Stimulated activated naive CD4-positive, alpha-beta T cell (primary cell): ENCODE measurements around the gene BOK.

ENCODE experiments used
- DNase-seq, 6 experiments: peaks; one replicate each; lab custom pipeline; 2025; lab: John Stamatoyannopoulos, UW

BOK gene

GRCh38 chr2:241538838-241539615 lies 19.5 kb upstream of the BOK start:
- no peak for DNase-seq

GRCh38 chr2:241539616-241540374 lies 18.8 kb upstream of the BOK start:
- no peak for DNase-seq

- no peak for DNase-seq
These were observed 18.2 kb upstream of the BOK start for GRCh38 chr2:241540401-241540770.

DNA sequence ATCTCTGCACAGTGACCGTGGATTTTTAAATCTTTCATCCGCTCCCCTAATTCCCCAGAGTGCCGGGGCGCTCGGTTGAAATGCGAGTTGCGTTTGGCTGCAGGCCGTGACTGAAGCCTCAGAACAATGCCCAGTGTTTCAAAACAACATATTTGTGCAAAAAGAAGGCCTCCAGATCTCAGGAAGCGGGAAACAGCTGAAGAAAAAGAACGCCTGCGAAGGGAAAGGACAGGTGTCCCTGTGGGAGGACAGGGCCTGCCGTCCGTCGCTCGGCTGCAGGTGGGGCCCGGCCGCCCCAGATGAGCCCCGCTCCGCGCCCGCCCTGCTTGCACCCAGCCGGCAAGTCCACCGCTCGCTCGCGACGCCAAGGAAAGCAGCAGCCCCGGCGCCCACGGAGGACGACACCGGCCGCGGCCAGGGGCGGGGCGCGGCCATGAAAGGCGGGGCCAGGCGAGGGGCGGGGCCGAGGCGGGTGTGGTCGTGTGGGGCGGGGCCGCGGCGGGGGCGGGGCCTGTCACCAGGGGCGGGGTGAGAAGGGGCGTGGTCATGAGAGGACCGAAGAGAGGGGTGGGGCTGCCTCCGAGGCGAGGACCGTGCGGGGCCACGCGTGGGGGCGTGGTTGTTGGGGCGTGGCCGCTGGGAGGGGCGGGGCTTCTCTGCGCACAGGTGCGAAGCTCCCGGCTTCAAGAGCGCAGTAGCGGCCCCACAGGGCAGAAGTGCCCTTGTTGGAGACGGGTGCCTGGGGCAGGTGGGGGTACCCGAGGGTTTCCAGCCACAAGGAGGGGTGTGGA lies 17.6 kb upstream of the BOK start:
- DNase-seq = peak; percentile 17 to 66 (median 54)

DNA sequence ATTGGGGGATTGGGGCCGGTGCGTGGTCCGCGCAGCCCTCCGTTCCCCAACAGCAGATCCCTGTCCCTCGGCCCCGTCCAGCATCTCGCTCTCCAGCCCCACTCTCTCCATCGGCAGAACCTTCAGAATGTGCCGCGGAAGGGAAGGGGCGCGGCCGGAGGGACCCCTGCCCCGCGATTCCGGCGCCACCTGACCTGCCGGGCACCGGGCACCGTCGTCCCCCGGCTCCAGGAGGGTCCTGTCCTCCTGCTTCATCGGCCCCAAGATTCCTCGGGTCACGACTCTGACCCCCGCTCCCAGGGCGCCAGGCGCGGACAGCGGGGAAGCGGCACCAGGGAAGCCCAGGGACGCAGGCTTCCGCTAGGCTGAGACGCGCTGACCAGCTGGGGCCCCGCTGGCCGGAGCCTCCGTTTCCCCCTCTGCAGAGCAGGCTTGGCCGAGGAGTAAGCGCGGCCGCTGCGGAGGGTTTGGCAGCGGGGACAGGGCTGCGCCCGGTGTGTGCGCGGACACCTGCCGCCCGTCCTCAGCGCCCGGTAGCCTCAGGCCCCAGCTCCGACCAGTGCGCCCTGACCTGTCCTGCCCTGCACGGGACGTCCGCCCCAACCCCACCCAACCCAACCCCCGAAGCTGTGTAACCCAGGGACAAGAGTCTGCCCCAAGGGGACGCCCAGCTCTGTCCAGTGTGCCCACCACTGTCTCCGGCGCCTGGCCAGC lies 16.8 kb upstream of the BOK start:
- DNase-seq = no peak

DNA sequence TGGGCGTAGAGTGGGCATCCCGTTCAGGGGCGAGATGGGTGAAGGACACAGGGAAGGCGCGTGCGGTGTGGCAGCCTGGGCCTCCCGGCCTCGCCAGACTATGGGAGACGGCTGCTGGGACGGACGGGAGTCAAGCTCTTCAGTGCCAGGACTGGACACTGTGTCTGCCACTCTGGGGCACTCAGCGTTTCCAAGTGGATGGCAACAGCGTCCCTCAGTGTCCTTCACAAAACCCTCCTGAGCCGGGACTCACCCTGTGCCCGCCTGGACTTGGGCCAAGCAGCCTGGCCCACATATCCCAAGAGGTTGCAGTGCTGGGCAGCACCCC lies 16.3 kb upstream of the BOK start:
- DNase-seq = no peak

- DNase-seq = no peak
These were observed 13.4 kb upstream of the BOK start for GRCh38 chr2:241545106-241545505.

DNA sequence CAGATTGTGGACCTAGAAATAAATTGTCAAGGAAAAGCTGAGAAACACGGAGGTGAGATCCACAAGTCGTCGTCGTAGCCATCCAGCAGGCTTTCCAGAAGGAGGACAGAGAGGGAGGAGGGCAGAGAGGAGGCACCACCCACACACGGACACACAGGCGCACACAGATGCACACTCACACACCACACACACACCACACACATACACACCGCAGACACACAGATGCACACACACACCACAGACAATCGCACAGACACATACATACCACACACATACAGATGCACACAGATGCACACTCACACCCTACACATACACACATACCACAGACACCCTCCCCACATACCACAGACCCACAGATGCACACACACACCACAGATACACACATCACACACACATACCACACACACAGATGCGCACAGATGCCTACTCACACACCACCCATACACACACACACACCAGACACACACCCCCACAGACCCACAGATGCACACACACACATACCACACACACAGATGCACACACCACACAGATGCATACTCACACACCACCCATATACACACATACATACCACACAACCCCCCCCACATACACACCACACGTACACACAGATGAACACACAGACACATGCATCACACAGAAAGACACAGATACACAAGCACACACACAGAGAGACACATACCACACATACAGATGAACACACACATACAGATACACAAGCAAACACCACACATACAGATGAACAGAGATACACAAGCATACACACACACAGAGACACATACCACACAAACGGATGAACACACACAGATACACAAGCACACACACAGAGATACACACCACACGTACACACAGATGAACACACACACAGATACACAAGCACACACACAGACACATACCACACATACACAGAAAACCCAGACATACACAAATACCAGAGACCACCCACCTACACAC lies 12.7 kb upstream of the BOK start:
- no peak for DNase-seq

DNA sequence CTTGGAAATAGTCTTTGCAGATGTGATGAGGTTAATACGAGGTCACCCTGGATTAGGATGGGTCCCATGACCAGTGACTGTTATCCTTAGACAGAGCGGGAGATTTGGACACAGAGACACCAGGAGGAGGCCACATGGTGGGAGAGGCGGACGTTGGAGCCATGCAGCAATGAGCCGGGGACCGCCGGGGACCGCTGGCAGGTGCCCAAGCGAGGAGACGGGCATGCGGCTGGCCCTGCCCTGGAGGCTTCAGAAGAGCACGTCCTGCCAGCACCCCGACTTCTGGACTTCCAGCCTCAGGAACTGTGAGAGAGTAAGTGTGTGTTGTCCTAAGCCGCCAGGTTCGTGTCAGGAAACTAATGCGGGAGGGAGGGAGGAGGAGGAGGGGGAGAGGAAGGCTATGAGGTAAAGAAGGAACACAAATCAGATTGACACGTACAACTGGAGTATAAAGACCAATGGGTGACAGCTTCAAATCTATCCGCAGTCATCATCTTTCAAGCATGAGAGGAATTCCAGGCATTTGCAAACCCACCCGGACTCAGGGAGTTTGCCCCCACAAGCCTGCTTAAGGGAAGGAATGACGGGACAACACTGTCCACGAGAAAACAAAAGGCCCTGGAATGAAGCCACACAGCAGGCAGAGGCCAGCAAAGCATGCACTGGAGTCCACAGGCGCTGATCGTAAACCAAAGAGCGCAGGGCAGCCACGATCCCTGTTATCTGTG lies 11.6 kb upstream of the BOK start:
- no peak for DNase-seq

- DNase-seq = no peak
These were observed 10.6 kb upstream of the BOK start for GRCh38 chr2:241547781-241548450.

- no peak for DNase-seq
These were observed 10.1 kb upstream of the BOK start for GRCh38 chr2:241548451-241548835.

DNA sequence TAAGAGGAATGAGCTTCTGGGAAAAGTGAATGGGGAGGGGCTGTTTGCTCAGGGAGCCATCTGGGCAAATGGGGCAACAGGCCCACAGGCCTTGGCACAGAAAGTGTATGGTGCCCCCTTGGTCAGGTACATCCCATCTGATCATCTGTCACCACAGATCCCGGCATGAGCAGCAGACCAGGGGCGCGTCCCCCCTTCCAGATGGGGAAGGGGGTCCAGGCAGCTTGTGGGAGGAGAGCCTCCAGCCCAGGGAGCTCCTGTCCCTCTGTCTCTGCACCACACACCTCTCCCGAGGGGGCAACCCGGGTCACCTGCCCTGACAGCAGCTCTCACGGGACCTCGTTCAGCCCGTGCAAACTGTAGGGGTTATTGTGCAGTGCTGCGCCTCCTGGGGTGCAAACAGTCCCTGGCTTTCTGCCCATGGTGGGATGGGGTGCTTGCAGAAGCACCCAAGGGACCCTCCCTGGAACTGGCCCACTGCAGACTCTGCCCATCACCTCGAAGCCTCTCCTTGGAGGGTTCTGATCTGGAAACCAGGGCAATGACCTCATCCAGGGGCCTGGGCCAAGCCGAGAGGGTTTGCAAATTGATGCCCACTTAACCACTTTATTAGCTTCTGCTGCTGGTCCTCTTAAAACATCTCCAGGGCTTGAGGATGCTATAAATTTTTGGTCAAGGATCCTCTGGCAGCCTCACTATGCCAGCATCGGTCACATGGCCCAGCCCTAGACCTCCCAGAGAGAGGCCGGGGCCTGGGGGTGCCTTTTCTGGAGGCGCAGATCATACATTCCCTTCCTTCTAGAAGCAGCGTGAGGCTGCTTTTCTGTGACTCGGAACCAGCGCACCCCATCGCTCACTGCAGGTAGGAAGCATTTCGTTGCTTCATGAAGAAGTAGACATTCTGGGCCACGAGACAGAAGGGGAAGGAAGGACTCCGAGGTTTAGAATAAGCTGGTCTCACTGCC lies 7.6 kb upstream of the BOK start:
- no peak for DNase-seq

- DNase-seq = no peak
These were observed 6.9 kb upstream of the BOK start for GRCh38 chr2:241551599-241551997.

GRCh38 chr2:241551998-241552737 lies 6.4 kb upstream of the BOK start:
- no peak for DNase-seq

DNA sequence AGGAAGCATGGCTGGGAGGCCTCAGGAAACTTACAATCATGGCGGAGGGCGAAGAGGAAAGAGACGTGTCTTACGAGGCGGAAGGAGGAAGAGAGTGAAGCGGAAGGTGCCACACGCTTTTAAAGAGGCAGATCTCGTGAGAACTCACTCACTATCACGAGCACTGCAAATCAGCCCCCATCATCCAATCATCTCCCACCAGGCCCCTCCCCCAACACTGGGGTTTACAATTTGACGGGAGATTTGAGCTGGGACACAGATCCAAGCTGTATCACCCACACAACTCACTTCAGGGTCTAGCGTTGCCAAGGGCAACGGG lies 5.1 kb upstream of the BOK start:
- DNase-seq = no peak

DNA sequence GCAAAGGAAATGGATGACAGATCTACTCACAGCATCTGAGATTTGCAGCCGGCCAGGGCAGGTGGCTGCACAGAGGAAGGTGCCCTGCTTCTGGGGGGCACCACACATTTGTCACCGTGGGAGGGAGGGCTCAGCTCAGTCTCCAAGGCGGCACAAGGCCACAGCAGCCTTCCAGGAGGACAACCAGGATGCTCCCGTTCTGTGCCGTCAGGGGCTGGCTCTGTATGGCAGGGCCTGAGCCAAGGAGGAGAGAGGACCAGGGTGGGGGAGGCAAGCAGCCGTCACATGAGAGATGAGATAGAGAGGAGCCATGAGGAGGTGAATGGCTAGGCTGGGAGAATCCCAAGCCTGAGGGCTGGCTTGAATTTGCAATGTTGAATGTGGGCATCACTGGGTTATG lies 4.6 kb upstream of the BOK start:
- no peak for DNase-seq

- DNase-seq = no peak
These were observed 3.8 kb upstream of the BOK start for GRCh38 chr2:241554610-241555322.

DNA sequence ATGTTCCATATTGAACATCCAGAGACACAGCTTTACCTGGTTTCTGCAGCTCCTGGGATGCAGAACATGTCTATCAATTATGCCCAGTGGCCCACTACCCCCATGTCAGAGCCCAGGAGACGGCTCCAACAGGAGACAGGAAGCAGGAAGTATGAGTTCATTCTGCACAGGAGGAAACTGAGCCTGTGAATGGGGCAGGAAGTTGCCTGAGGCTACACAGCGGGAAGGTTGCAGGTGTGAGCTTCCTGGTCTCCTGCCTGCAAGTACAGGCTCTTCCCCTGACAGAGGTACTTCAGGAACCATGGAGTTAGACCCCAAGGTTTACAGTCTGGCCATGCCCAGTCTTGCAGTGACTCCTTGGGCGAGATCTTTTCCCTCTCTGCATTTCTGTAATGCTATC lies 2.8 kb upstream of the BOK start:
- DNase-seq = no peak
